ENCODE results near the gene GYG1.

Gene GYG1

GRCh38 chr3:148958696-148959095, 32.6 kb upstream of the GYG1 start:
- no peaks in the 10 kb centered on the region for H3K36me3 ChIP-seq
- DNase-seq: no peak
- H3K4me3 ChIP-seq (ENCODE audit: low read depth, low read length): no peak overlapping the region
- TF ChIP-seq CTCF (IDR thresholded peaks at IDR 0.05; ENCODE audit: low read depth, low read length): no peak
- H3K9me3 ChIP-seq: no peaks in the 10 kb centered on the region
- 0 out of 2 replicates have a peak, but pooled peaks cover 4% of the 10 kb centered on the region for H3K4me1 ChIP-seq
- H3K27me3 ChIP-seq: no peaks in the 10 kb centered on the region

- H3K4me1 ChIP-seq: 0 out of 2 replicates have a peak, but pooled peaks cover 3% of the 10 kb centered on the region
- no peak overlapping the region for H3K4me3 ChIP-seq (ENCODE audit: low read depth, low read length)
- H3K27me3 ChIP-seq: no peaks in the 10 kb centered on the region
- no peak; the same call in 1 of the 2 replicates for TF ChIP-seq CTCF (IDR thresholded peaks at IDR 0.05; ENCODE audit: low read depth, low read length)
- H3K36me3 ChIP-seq: no peaks in the 10 kb centered on the region
- no peaks in the 10 kb centered on the region for H3K9me3 ChIP-seq
- no peak for DNase-seq
Observed at GRCh38 chr3:148962513-148962912, 28.8 kb upstream of the GYG1 start.

- Histone ChIP-seq H3K4me1 (no peaks in the 10 kb centered on the region), H3K9me3 (no peaks in the 10 kb centered on the region), H3K4me3 (ENCODE audit: low read depth, low read length) (no peak overlapping the region), H3K36me3 (no peaks in the 10 kb centered on the region), H3K27me3 (no peaks in the 10 kb centered on the region)
- TF ChIP-seq CTCF (IDR thresholded peaks at IDR 0.05; ENCODE audit: low read depth, low read length): no peak
- DNase-seq: no peak
Observed at GRCh38 chr3:148964809-148965208, 26.5 kb upstream of the GYG1 start.

- Histone ChIP-seq H3K4me3 (ENCODE audit: low read depth, low read length) (no peak overlapping the region), H3K36me3 (no peaks in the 10 kb centered on the region), H3K9me3 (no peaks in the 10 kb centered on the region), H3K27me3 (no peaks in the 10 kb centered on the region), H3K4me1 (no peaks in the 10 kb centered on the region)
- no peak for DNase-seq
- no peak for TF ChIP-seq CTCF (IDR thresholded peaks at IDR 0.05; ENCODE audit: low read depth, low read length)
Observed at GRCh38 chr3:148968321-148968720, 23.0 kb upstream of the GYG1 start.

- H3K36me3 ChIP-seq: no peaks in the 10 kb centered on the region
- no peaks in the 10 kb centered on the region for H3K9me3 ChIP-seq
- H3K4me3 ChIP-seq (ENCODE audit: low read depth, low read length): no peak overlapping the region
- no peak for TF ChIP-seq CTCF (IDR thresholded peaks at IDR 0.05; ENCODE audit: low read depth, low read length)
- no peaks in the 10 kb centered on the region for H3K4me1 ChIP-seq
- no peak for DNase-seq
- H3K27me3 ChIP-seq: no peaks in the 10 kb centered on the region
Observed at GRCh38 chr3:148970271-148970670, 21.1 kb upstream of the GYG1 start.

- Histone ChIP-seq H3K4me1 (no peaks in the 10 kb centered on the region), H3K9me3 (no peaks in the 10 kb centered on the region), H3K36me3 (no peaks in the 10 kb centered on the region), H3K4me3 (ENCODE audit: low read depth, low read length) (no peak overlapping the region), H3K27me3 (no peaks in the 10 kb centered on the region)
- TF ChIP-seq CTCF (IDR thresholded peaks at IDR 0.05; ENCODE audit: low read depth, low read length): no peak
- DNase-seq: no peak
Observed at GRCh38 chr3:148971401-148972163, 19.8 kb upstream of the GYG1 start.
